Measurements from ENCODE around the gene NUTM2D.
"Not testable (repeated sequence)": the region's sequence is repeated elsewhere in the genome, so short reads cannot be mapped to it uniquely, and the experiment has no call there.

DNA sequence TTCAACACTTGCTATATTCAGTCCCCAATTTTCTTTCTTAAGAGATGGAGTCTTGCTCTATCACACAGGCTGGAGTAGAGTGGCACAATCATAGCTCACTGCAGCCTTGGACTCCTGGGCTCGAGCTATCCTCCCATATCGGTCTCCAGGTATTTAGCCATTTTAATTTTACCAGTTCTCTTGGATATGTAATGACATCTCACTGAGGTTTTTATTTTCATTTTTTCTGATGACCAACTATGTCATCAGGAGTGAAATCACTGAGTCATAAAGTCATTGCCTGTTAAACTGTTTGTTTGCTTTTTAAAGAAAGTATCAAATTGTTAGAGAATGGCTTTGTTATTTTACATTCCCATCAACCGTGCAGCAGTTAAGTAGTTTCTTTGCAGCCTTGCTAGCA is 17.1 kb upstream of the NUTM2D start:
- TF ChIP-seq EZH2 (IDR thresholded peaks at IDR 0.05; ENCODE audit: insufficient read depth, poor library complexity, severe bottlenecking); EZH2phosphoT487 (IDR thresholded peaks at IDR 0.05; ENCODE audit: insufficient read depth, low read depth): not testable (repeated sequence)

Measured in GM23248 (cell line).